ENCODE measurements around the gene ZBTB20.

The ZBTB20 gene

DNA sequence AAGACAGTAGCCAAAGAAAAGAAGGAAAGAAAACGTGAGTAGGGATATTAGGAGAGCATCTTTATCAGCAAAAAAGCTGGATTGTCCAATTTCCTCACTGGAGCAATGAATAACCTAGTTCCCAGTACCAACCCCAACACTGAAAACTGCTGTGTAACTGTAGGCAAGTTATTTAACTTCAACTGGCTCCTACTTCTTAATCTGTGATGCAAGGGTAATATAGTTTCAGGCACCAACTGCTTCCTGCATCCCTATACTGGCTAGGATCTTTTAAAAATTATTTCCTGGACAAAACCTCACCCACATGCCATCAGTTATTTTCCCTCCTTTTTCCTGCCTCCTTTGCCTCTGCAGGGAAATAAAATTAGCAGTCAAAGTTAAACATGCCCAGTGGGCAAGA, 59.6 kb downstream of the ZBTB20 start:
- Histone ChIP-seq H3K9ac (ENCODE audit: low read length) (no peak overlapping the region), H3K18ac (ENCODE audit: low read depth in 1 of 2, low read length in 2 of 2) (no peak overlapping the region), H3K4me1 (ENCODE audit: control insufficient read depth, insufficient read depth, low read depth, low read length) (no peaks in the 10 kb centered on the region), H3K27me3 (ENCODE audit: control insufficient read depth in 1 of 2, insufficient read depth in 1 of 2, low read length in 2 of 2) (no peaks in the 10 kb centered on the region), H3K14ac (ENCODE audit: low read length in 2 of 2) (no peak overlapping the region), H2AK5ac (ENCODE audit: low read length, severe bottlenecking) (no peak overlapping the region), H4K8ac (ENCODE audit: low read length) (no peak overlapping the region), H2BK120ac (ENCODE audit: low read depth, low read length) (no peak overlapping the region), H2BK15ac (ENCODE audit: low read depth, poor library complexity, severe bottlenecking) (no peak overlapping the region), H2BK5ac (ENCODE audit: low read depth, low read length, poor library complexity, severe bottlenecking) (no peak overlapping the region), H3K79me1 (replicated peaks; ENCODE audit: low read length, poor library complexity, severe bottlenecking) (peaks cover 2% of the 10 kb centered on the region), H3K9me3 (ENCODE audit: control insufficient read depth, low read length) (no peaks in the 10 kb centered on the region), H3K36me3 (ENCODE audit: control insufficient read depth in 1 of 2, insufficient read depth in 2 of 2, low read depth in 1 of 2, low read length in 2 of 2) (no peaks in the 10 kb centered on the region), H3K4ac (ENCODE audit: low read depth in 1 of 2, low read length in 2 of 2) (no peak overlapping the region), H2AFZ (ENCODE audit: low read depth, low read length) (no peak overlapping the region), H3K4me2 (ENCODE audit: low read length, poor library complexity, severe bottlenecking) (no peak overlapping the region), H3K4me3 (ENCODE audit: insufficient read depth in 1 of 2, low read depth in 1 of 2, low read length in 2 of 2) (no peak overlapping the region), H3K27ac (ENCODE audit: low read length, poor library complexity, severe bottlenecking) (no peak overlapping the region), H3K23ac (ENCODE audit: low read length in 2 of 2) (no peak overlapping the region), H4K91ac (ENCODE audit: low read length) (no peak overlapping the region), H2BK12ac (ENCODE audit: low read length in 2 of 2) (no peak overlapping the region)
- WGBS = no CpG with 5 or more reads among the region's 1 CpG
- no peak for DNase-seq

GRCh38 chr3:115086344-115086743, 60.7 kb downstream of the ZBTB20 start:
- no peak for DNase-seq
- Histone ChIP-seq H3K9ac (ENCODE audit: low read length) (peak overlapping the region; percentile 70), H3K4me1 (ENCODE audit: control insufficient read depth, insufficient read depth, low read depth, low read length) (no peaks in the 10 kb centered on the region), H3K79me1 (replicated peaks; ENCODE audit: low read length, poor library complexity, severe bottlenecking) (peaks cover 2% of the 10 kb centered on the region), H3K4me3 (ENCODE audit: insufficient read depth in 1 of 2, low read depth in 1 of 2, low read length in 2 of 2) (no peak overlapping the region), H3K27me3 (ENCODE audit: control insufficient read depth in 1 of 2, insufficient read depth in 1 of 2, low read length in 2 of 2) (no peaks in the 10 kb centered on the region), H2BK15ac (ENCODE audit: low read depth, poor library complexity, severe bottlenecking) (no peak overlapping the region), H3K23ac (ENCODE audit: low read length in 2 of 2) (no peak overlapping the region), H3K18ac (ENCODE audit: low read depth in 1 of 2, low read length in 2 of 2) (no peak overlapping the region), H3K4me2 (ENCODE audit: low read length, poor library complexity, severe bottlenecking) (no peak overlapping the region), H4K8ac (ENCODE audit: low read length) (no peak overlapping the region), H2BK12ac (ENCODE audit: low read length in 2 of 2) (no peak overlapping the region), H3K27ac (ENCODE audit: low read length, poor library complexity, severe bottlenecking) (no peak overlapping the region), H3K14ac (ENCODE audit: low read length in 2 of 2) (no peak overlapping the region), H2BK5ac (ENCODE audit: low read depth, low read length, poor library complexity, severe bottlenecking) (no peak overlapping the region), H3K4ac (ENCODE audit: low read depth in 1 of 2, low read length in 2 of 2) (no peak overlapping the region), H3K9me3 (ENCODE audit: control insufficient read depth, low read length) (no peaks in the 10 kb centered on the region), H4K91ac (ENCODE audit: low read length) (no peak overlapping the region), H2AFZ (ENCODE audit: low read depth, low read length) (no peak overlapping the region), H2AK5ac (ENCODE audit: low read length, severe bottlenecking) (no peak overlapping the region), H2BK120ac (ENCODE audit: low read depth, low read length) (no peak overlapping the region), H3K36me3 (ENCODE audit: control insufficient read depth in 1 of 2, insufficient read depth in 2 of 2, low read depth in 1 of 2, low read length in 2 of 2) (no peaks in the 10 kb centered on the region)
- 43% methylated on average over 1 of the region's 2 CpGs for WGBS

DNA sequence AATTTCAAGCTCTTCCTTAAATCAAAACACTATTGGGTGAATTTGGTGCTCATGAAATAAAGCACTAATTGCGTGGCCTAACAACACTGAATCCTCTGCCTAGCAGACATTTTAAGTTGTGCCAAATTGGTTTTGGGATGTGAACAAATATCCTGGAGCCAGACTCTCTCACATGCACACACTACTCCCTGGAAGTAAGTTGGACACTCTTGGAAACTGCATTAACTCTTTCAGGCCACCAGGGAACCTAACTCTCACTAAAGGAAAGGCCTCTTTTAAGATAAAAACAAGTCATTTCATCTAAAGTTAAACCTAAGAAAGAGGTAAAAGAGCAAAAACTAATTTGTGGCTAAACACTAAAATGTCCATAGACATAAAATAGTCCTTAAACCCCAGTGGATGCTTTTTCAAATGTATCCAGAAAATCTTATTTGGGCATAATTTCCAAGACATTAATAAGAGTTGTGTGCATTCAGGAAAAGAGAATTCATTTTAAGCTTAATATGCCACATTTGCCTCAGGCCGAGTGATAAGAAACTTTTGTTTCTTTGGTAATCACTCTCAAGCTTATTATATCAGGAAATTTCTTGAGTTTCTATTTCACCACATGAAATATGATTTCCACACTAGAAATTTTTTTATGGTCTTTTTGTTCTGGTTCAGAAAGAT, 61.8 kb downstream of the ZBTB20 start:
- H3K27ac ChIP-seq (ENCODE audit: low read length, poor library complexity, severe bottlenecking) = no peak overlapping the region
- H3K9ac ChIP-seq (ENCODE audit: low read length) = peak overlapping the region; percentile 70
- no peak overlapping the region for H2BK5ac ChIP-seq (ENCODE audit: low read depth, low read length, poor library complexity, severe bottlenecking)
- no peak overlapping the region for H4K91ac ChIP-seq (ENCODE audit: low read length)
- H3K9me3 ChIP-seq (ENCODE audit: control insufficient read depth, low read length) = no peaks in the 10 kb centered on the region
- H4K8ac ChIP-seq (ENCODE audit: low read length) = no peak overlapping the region
- H3K14ac ChIP-seq (ENCODE audit: low read length in 2 of 2) = no peak overlapping the region
- no peak overlapping the region for H2BK12ac ChIP-seq (ENCODE audit: low read length in 2 of 2)
- H3K23ac ChIP-seq (ENCODE audit: low read length in 2 of 2) = no peak overlapping the region
- peak; percentile 15 for DNase-seq
- H3K4me3 ChIP-seq (ENCODE audit: insufficient read depth in 1 of 2, low read depth in 1 of 2, low read length in 2 of 2) = peak overlapping the region in 1 of 2 experiments; percentile 50
- no peak overlapping the region for H2BK120ac ChIP-seq (ENCODE audit: low read depth, low read length)
- H2BK15ac ChIP-seq (ENCODE audit: low read depth, poor library complexity, severe bottlenecking) = no peak overlapping the region
- no peak overlapping the region for H3K18ac ChIP-seq (ENCODE audit: low read depth in 1 of 2, low read length in 2 of 2)
- WGBS = 100% methylated on average over 1 of the region's 2 CpGs
- H3K4me2 ChIP-seq (ENCODE audit: low read length, poor library complexity, severe bottlenecking) = no peak overlapping the region
- H3K4ac ChIP-seq (ENCODE audit: low read depth in 1 of 2, low read length in 2 of 2) = no peak overlapping the region
- H3K4me1 ChIP-seq (ENCODE audit: control insufficient read depth, insufficient read depth, low read depth, low read length) = no peaks in the 10 kb centered on the region
- H3K36me3 ChIP-seq (ENCODE audit: control insufficient read depth in 1 of 2, insufficient read depth in 2 of 2, low read depth in 1 of 2, low read length in 2 of 2) = no peaks in the 10 kb centered on the region
- H3K79me1 ChIP-seq (replicated peaks; ENCODE audit: low read length, poor library complexity, severe bottlenecking) = peaks cover 2% of the 10 kb centered on the region
- H3K27me3 ChIP-seq (ENCODE audit: control insufficient read depth in 1 of 2, insufficient read depth in 1 of 2, low read length in 2 of 2) = no peaks in the 10 kb centered on the region
- no peak overlapping the region for H2AFZ ChIP-seq (ENCODE audit: low read depth, low read length)
- no peak overlapping the region for H2AK5ac ChIP-seq (ENCODE audit: low read length, severe bottlenecking)

GRCh38 chr3:115084686-115085085, 62.4 kb downstream of the ZBTB20 start:
- no peak overlapping the region for H2BK120ac ChIP-seq (ENCODE audit: low read depth, low read length)
- H3K79me1 ChIP-seq (replicated peaks; ENCODE audit: low read length, poor library complexity, severe bottlenecking) = peaks cover 2% of the 10 kb centered on the region
- no peak overlapping the region for H3K23ac ChIP-seq (ENCODE audit: low read length in 2 of 2)
- no peak overlapping the region for H2BK12ac ChIP-seq (ENCODE audit: low read length in 2 of 2)
- no peak overlapping the region for H2BK15ac ChIP-seq (ENCODE audit: low read depth, poor library complexity, severe bottlenecking)
- H3K14ac ChIP-seq (ENCODE audit: low read length in 2 of 2) = no peak overlapping the region
- H3K18ac ChIP-seq (ENCODE audit: low read depth in 1 of 2, low read length in 2 of 2) = no peak overlapping the region
- H3K27me3 ChIP-seq (ENCODE audit: control insufficient read depth in 1 of 2, insufficient read depth in 1 of 2, low read length in 2 of 2) = no peaks in the 10 kb centered on the region
- H2AFZ ChIP-seq (ENCODE audit: low read depth, low read length) = no peak overlapping the region
- H3K4me1 ChIP-seq (ENCODE audit: control insufficient read depth, insufficient read depth, low read depth, low read length) = no peaks in the 10 kb centered on the region
- H3K9ac ChIP-seq (ENCODE audit: low read length) = peak overlapping the region; percentile 70
- peak overlapping the region in 1 of 2 experiments; percentile 50 for H3K4me3 ChIP-seq (ENCODE audit: insufficient read depth in 1 of 2, low read depth in 1 of 2, low read length in 2 of 2)
- H3K9me3 ChIP-seq (ENCODE audit: control insufficient read depth, low read length) = no peaks in the 10 kb centered on the region
- no peak overlapping the region for H2AK5ac ChIP-seq (ENCODE audit: low read length, severe bottlenecking)
- H2BK5ac ChIP-seq (ENCODE audit: low read depth, low read length, poor library complexity, severe bottlenecking) = no peak overlapping the region
- no peak overlapping the region for H3K4ac ChIP-seq (ENCODE audit: low read depth in 1 of 2, low read length in 2 of 2)
- H3K4me2 ChIP-seq (ENCODE audit: low read length, poor library complexity, severe bottlenecking) = no peak overlapping the region
- no peaks in the 10 kb centered on the region for H3K36me3 ChIP-seq (ENCODE audit: control insufficient read depth in 1 of 2, insufficient read depth in 2 of 2, low read depth in 1 of 2, low read length in 2 of 2)
- WGBS = 97% methylated on average over 4 of the region's 4 CpGs
- DNase-seq = no peak
- H4K91ac ChIP-seq (ENCODE audit: low read length) = no peak overlapping the region
- H3K27ac ChIP-seq (ENCODE audit: low read length, poor library complexity, severe bottlenecking) = no peak overlapping the region
- H4K8ac ChIP-seq (ENCODE audit: low read length) = no peak overlapping the region
